GM19467 (cell line): ENCODE results near the gene RECQL5.
"Not testable (repeated sequence)": the region's sequence is repeated elsewhere in the genome, so short reads cannot be mapped to it uniquely, and the experiment has no call there.

Experiments used
- ATAC-seq: cut with Tn5 transposase; IDR thresholded peaks from one replicate; pipeline ENCODE4 v1.9.1; 2021; ENCODE audit warnings: mild to moderate bottlenecking, moderate library complexity; ENCODE audit not compliant: unreplicated experiment

Gene RECQL5

DNA sequence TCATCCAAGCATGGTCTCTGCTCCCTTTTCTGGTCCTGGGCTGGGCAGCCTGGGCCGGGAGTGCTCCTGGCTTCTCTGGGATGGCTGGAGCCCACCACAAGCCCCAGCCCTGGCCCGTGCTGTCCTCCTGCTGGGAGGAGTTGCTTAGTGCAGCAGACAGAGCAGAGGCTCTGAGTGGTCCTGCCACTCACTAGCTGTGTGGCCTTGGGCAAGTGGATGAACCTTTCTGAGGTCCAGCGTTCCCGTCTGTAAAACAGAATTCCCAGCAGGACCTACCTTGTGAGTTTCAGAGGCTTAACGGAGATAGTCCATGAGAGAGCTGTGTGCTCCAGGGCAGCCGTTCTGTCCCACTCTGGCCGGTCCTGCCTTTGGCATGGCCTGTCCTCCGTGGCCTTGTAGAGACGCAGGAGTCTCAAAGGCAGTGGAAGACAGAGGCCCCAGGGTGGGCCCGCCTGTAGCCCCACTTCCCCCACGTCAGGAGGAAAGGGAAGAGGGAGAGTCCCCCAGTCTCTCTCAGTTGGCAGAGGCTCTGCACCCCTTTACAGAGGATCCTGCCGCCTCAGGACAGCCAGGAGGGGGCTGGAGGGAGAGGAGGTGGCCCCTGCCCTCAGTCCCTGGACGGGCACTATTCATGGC, 71.6 kb downstream of the RECQL5 start:
- no peak for ATAC-seq

DNA sequence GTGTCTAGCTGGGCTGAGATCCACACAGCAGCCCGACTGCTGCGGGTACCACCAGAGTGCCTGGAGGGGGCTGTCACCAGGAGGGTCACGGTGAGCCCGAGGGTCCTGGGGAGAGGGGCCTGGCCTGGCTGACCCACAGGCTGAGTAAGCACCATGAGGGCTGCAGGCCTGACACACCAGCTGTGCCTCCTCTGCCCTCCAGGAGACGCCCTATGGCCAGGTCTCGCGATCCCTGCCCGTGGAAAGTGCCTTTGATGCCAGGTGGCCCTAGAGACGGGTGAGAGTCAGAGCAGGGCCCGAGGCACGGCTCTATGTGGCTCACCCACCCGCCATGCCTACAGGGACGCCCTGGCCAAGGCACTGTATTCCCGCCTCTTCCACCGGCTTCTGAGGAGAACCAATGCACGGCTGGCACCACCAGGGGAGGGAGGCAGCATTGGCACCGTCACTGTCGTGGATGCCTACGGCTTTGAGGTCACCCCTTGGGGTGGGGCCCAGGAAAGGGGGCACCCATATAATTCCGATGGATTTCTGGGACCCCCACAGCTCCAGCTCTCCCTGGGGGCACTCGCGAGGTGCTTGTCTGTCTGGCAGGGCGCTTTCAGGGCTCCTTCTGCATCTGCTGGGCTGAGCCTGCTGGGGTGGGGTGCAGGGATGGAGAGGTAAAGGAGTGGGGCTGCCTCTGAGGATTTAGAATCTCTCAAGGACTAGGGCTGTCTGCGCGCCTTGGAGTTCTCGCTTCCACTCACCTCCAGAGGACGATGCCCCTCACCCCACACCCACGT, 72.3 kb downstream of the RECQL5 start:
- no peak for ATAC-seq

DNA sequence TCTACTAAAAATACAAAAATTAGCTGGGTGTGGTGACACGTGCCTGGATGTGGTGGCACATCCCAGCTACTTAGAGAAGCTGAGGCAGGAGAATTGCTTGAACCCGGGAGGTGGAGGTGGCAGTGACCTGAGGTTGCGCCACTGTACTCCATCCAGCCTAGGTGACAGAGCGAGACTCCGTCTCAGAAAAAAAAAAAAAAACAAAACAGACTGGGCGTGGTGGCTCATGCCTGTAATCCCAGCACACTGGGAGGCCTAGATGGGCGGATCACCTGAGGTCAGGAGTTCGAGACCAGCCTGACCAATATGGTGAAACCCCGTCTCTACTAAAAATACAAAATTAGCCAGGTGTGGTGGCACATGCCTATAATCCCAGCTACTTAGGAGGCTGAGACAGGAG, 73.5 kb downstream of the RECQL5 start:
- ATAC-seq: not testable (repeated sequence)

DNA sequence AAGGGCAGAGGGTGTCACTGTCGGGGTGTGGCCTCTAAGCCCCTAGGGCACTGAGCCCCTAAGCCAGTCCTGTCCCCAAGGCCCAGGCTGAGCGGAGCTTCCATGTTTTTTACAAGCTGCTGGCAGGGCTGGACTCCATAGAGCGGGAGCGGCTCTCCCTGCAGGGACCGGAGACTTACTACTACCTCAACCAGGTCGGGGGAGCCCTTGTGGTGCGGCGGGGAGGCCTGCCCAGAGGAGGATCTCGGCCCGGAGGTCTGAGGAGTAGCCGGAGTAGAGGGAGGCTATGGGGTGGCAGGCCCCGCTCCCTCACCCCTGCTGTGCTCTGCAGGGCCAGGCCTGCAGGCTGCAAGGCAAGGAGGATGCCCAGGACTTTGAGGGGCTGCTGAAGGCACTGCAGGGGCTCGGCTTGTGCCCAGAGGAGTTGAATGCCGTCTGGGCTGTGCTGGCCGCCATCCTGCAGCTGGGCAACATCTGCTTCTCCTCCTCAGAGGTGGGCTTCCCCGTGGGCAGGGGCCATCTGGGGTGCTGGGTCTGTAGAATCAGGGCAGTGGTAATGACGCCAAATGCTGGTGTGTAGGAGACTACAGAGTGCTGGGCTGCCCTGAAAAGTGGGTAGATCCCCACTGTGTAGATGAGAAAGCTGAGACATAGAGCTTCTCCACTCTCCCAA, 74.5 kb downstream of the RECQL5 start:
- no peak for ATAC-seq

DNA sequence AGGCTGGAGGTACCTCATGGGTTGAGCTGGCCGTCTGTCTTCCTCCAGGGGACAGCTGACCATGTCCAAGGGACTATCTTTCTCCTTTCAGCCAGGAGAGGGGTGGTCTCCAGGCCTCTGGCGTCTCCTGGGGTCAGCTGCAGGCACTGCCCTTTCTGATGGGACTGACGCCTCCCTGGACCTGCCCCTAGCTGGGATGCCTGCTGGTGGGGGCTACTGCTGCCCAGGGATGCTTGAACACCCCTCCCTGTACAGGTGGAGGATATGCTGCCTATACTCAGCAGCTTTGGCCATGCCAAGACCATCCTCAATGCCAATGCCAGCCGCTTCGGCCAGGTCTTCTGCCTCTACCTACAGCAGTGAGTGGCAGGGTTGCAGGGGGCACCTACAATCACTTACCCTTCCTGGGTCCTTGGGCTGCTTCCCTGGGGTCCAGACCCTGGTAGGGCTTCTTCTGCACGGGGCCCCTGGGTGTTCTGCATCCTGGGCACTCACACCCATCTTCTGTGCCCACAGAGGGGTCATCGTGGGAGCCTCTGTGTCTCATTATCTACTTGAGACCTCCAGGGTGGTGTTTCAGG, 75.1 kb downstream of the RECQL5 start:
- ATAC-seq: no peak

DNA sequence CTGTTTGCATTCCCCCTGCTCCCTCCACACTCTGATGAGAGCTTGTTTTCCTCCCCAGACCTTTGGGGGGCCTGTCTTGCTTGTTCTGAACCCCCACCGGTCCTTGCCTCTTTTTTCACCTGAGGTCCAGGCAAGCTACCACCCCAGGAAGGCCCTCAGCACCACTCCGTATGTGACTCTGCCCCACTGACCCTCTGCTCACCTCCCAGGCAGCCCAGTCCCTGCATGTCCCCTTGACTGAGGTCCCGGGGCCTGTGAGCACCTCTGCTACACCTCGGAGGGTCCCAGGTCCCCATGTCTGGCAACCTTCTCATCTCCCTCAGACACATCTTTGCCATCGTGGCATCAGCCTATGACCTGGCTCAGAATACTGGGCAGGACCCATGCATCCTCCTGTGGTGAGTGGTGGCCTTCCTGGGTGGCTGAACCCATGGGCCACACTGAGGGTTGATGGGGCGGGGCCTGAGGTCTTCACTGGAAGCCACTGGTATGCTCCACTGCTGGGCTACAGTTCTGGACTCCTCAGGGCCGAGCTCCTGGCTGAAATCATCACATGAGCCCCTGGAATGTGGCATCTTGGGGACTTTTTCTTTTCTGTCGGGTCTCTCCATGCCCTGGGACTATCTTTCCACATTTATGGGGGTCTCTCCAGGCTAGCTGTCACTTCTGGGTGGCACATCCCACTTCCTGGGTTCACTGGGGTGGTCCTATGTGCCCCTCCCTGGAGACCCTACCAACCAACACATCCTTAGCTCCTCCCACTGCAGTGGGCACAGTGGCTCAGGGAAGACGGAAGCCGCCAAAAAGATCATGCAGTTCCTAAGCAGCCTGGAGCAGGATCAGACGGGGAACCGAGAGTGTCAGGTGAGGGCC, 75.9 kb downstream of the RECQL5 start:
- no peak for ATAC-seq

DNA sequence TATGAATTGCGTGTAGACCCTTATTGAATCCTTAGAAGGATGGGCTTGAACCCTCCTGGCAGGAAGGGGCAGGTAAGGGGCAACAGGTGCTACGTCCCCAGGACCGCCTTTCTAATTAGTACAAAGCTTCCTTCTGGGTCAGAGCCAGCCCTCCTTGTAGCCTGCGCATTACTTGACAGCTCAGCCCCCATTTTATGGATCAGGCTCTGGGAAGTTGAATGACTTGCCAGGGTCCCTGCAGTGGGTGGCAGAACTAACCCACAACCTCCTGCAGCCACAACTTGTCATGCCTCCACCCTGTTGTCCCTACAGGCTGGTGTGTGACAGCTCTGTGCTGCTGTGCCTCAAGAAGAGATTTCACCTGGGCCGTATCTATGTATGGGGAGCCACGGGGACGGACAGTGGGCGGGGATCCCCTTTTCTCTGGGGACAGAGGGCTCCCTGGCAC, 76.6 kb downstream of the RECQL5 start:
- no peak for ATAC-seq

DNA sequence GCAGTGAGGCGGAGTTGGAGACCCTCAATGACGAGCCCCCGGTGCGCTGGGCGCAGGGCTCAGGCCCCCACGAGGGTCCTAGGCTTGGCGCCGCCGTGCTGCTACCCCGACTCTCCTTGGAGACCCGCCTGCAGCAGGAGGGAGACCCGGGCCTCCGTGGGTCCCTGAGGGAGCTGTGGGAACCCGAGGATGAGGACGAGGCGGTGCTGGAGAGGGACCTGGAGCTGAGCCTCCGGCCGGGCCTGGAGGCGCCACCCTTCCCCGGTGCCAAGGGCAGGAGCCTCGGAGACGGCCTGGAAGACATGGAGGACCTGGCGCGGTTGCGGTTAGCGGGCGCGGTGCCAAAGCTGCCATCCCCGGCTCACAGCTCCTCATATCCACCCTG, 77.0 kb downstream of the RECQL5 start:
- no peak for ATAC-seq

DNA sequence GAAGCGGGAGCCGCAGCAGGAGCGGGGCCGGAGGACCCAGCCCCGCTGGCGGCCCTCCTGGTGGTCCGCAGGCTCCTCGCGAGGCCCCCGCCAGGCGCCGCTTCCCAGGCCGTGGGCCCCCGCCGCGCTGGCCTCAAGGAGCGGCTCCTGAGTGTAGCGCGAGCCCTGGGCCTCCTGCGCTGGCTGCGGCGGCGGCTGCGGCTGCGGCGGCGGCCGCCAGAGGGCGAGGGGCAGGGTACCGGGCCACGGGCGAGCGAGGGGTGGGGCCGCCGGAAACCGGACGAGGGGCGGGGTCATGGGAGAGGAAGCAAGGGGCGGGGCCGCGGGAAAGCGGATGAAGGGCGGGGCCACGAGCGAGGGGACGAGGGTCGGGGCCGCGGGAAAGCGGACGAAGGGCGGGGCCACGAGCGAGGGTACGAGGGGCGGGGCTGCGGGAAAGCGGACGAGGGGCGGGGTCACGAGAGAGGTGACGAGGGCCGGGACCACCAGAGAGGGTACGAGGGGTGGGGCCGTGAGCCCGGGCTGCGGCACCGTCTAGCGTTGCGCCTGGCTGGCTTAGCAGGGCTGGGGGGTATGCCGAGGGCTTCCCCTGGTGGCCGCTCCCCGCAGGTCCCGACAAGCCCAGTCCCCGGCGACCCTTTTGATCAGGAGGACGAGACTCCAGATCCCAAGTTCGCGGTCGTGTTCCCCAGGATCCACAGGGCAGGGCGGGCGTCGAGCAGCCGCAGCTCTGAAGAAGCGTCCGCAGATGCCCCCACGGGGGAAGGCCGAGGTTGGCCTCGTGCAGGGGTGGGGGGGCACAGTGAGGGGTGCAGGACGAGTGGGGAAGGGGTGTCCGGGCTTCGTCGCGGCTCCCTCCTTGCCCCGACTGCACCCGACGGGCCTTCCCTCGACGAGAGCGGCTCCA, 77.7 kb downstream of the RECQL5 start:
- peak; percentile 51 for ATAC-seq

DNA sequence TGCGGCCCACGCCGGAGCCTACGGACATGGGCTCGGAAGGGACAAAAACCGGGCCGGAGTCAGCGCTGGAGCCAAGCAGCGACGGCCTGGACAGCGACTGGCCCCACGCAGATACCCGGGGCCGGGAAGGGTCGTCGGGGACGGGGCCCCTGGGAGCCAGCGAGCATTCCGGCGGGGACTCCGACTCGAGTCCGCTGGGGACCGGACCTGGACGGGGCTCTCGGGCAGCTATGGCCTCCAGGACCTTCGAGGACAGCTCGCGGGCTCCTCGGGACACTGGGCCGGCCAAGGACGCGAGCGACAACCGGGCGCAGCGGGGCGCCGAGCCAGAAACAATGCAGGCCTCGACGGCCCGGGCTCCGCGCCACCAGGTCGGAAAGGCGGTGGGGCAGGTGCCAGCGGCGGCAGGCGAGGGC, 78.3 kb downstream of the RECQL5 start:
- no peak for ATAC-seq

DNA sequence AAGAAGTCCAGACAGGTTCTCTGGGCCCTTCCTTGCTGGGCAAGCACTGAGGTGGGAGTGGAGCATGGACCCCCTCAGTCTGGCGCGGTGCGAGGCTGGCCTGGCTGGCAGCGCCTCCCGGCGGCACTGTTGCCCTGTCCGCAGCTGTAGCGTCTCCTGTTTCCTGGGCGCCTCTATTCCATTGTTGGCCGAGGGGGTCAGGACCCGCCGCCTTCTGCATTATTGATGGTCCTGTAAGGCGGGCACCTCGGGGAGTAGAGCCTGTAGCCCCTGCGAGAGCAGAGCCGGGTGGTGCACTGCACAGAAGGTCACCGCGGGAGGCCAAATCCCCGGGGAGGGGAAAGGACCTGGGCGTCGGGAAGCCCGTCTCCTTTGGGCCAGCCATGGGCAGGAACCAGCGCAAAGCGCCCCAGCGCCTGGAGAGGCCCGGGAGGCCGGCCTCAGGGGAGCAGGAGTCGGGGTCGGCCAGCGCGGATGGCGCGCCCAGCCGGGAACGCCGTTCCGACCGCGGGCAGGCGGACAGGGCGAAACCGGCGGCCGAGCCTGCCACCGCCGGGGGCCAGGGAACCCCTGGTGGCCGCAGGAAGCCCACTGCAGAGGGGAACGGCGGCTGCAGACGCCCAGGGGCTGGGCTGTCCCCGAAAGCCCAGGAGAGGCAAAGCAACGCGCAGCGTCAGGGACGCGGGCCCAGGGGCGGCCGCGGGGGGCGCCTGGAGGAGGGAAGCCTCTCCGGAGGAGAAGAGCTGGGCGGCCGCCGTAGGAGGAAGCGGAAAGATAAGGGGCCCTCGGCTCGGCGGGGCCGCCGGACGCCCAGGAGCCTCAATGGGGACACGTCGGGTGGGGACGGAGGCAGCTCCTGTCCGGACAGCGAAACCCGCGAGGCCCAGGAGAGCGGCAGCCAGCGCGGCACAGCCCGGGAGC, 79.0 kb downstream of the RECQL5 start, which contains the start of gene MYO15B:
Gene MYO15B, plus strand, starts transcription at position 126 of the 921 bp plus-strand sequence. Its CDS starts 258 bp downstream, at position 384.
- no peak for ATAC-seq

DNA sequence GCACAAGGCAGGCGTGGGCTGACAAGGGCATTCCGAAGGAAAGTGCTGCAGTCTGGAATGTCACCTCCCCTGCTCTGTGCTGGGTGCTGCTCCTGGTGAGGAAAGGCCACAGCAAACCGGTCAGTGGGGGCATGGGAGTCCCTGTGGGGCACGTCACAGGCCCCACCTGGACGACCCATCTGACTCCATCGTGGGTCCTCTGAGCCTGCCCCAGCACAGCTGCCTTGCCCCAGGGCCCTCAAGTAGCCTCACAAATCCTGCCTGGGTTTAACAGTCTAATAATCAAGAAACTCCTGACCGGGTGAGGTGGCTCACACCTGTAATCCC, 82.1 kb downstream of the RECQL5 start:
- no peak for ATAC-seq

DNA sequence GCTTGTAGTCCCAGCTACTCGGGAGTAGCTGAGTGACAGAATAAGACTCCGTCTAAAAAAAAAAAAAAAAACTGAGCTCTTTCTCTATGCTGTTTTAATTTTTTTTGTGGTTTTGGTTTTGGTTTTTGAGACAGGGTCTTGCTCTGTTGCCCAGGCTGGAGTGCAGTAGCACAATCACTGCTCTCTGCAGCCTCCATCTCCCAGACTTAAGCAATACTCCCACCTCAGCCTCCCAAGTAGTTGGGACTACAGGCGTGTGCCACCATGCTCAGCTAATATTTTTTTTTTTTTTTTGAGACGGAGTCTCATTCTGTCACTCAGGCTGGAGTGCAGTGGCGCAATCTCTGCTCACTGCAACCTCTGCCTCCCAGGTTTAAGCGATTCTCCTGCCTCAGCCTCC, 83.8 kb downstream of the RECQL5 start:
- not testable (repeated sequence) for ATAC-seq

DNA sequence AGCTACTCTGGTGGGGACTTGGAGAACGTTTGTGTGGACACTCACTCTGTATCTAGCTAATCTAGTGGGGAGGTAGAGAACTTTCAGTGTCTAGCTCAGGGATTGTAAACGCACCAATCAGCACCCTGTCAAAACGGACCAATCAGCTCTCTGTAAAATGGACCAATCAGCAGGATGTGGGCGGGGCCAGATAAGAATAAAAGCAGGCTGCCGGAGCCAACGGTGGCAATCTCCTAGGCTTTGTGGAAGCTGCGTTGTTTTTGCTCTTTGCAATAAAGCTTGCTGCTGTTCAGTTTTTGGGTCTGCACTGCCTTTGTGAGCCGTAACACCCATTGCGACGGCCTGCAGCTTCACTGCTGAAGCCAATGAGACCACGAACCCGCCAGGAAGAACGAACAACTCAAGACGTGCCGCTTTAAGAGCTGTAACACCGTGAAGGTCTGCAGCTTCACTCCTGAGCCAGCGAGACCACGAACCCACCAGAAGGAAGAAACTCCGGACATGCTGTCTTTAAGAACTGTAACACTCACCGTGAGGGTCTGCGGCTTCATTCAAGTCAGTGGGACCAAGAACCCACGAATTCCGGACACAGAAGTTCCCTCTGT, 85.7 kb downstream of the RECQL5 start:
- ATAC-seq: not testable (repeated sequence)
